AG09319 (cell line): ENCODE measurements around the gene FKBP6.

Source experiments
- DNase-seq: peaks from one replicate; pipeline ENCODE4 v3.0.0-alpha.2; 2010; ENCODE audit warnings: low read depth; ENCODE audit errors: extremely low read depth
- CTCF ChIP-seq: IDR thresholded peaks from 2 replicates; pipeline ENCODE4 v1.5.1; 2011; ENCODE audit warnings: low read depth, mild to moderate bottlenecking, inconsistent platforms, low read length, moderate library complexity

Gene FKBP6

GRCh38 chr7:73350306-73351068 lies 22.5 kb downstream of the FKBP6 start:
- no peak for TF ChIP-seq CTCF
- DNase-seq, result no peak

GRCh38 chr7:73351447-73352167 lies 23.6 kb downstream of the FKBP6 start:
- DNase-seq, result no peak

GRCh38 chr7:73352784-73353183 lies 24.8 kb downstream of the FKBP6 start:
- no peak for TF ChIP-seq CTCF
- no peak for DNase-seq

More at GRCh38 chr7:73351447-73352167, 23.6 kb downstream of the FKBP6 start:
- TF ChIP-seq CTCF, result no peak

DNA sequence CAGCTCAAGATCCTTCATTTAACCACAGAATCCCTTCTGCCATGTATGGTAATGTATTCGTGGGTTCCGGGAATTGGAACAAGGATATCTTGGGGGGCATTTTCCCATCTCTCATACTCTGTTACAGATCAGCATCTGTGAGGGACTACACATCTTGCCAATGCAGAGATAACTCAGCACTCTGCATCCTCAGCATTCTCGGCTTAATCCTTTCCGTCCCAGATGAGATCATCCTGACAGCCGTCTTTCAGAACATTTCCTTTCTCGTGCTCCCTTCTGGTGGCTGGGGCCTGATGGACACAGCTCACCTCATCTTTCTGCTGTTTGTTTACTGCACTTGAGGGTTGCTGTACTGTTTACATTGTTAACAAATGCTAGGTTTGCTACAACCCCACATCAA lies 25.3 kb downstream of the FKBP6 start:
- DNase-seq, result no peak
- no peak for TF ChIP-seq CTCF

- TF ChIP-seq CTCF, result no peak
- no peak for DNase-seq
Observed at GRCh38 chr7:73354196-73354595, 26.2 kb downstream of the FKBP6 start.

DNA sequence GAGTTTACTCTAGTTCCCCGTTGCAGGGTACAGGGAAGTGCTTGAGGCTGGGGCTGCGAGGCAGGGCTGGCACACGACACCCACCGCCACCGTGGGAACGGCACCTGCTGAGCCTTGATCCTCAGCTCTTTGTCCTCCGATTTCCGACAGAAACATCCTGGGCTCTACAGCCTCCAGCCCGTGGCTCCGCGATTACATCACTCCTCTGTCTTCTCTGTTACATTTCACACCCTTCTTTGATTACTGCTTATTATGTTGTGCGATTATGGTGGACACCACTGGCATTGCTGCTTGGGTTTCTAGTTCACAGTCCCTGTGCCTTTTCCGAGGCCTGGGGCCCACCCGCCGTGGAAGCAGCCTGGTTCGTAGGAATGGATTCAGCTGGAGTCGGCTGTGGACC lies 26.9 kb downstream of the FKBP6 start:
- no peak for TF ChIP-seq CTCF

GRCh38 chr7:73356159-73356558 lies 28.2 kb downstream of the FKBP6 start:
- DNase-seq, result no peak
- TF ChIP-seq CTCF, result no peak

More for the DNA sequence above, 26.9 kb downstream of the FKBP6 start:
- no peak for DNase-seq
